GM08714 (cell line): ENCODE data around the gene CRYZL1.
A peak's percentile ranks its signal among the peaks of the same experiment; 100 is the strongest.
"Not testable (repeated sequence)": the region's sequence is repeated elsewhere in the genome, so short reads cannot be mapped to it uniquely, and the experiment has no call there.

Source experiments
- H3K4me3 ChIP-seq: fragments of 200-500 bp; sonication (Bioruptor generic); 2 replicates; pipeline ENCODE4 v1.5.1; 2014; ENCODE audit warnings: mild to moderate bottlenecking, low read length, inconsistent platforms
- ZNF274 ChIP-seq: IDR thresholded peaks from 2 replicates; pipeline ENCODE4 v1.6.1; 2012; ENCODE audit warnings: mild to moderate bottlenecking, low read depth, low read length

The CRYZL1 gene

GRCh38 chr21:33641352-33642026, at the start of gene CRYZL1:
Gene CRYZL1 (minus strand): TSS chr21:33641741. CDS start chr21:33631551, 10,190 bp downstream.
- H3K4me3 ChIP-seq: peak within 1 kb of the TSS; percentile 89
- TF ChIP-seq ZNF274: no peak

- no peak overlapping the region for H3K4me3 ChIP-seq
- no peak for TF ChIP-seq ZNF274
Measured at GRCh38 chr21:33690874-33691273, 49.3 kb upstream of the CRYZL1 start.

GRCh38 chr21:33688353-33688752, 46.8 kb upstream of the CRYZL1 start:
- no peak for TF ChIP-seq ZNF274
- H3K4me3 ChIP-seq: no peak overlapping the region

GRCh38 chr21:33687634-33688033, 46.1 kb upstream of the CRYZL1 start:
- TF ChIP-seq ZNF274: no peak
- H3K4me3 ChIP-seq: no peak overlapping the region

- no peak overlapping the region for H3K4me3 ChIP-seq
- no peak for TF ChIP-seq ZNF274
Measured at GRCh38 chr21:33686386-33686785, 44.8 kb upstream of the CRYZL1 start.

GRCh38 chr21:33685613-33686197, 44.2 kb upstream of the CRYZL1 start:
- TF ChIP-seq ZNF274: no peak
- H3K4me3 ChIP-seq: no peak overlapping the region

GRCh38 chr21:33684923-33685560, 43.5 kb upstream of the CRYZL1 start:
- H3K4me3 ChIP-seq: no peak overlapping the region

GRCh38 chr21:33684068-33684467, 42.5 kb upstream of the CRYZL1 start:
- no peak overlapping the region for H3K4me3 ChIP-seq
- no peak for TF ChIP-seq ZNF274

More at GRCh38 chr21:33684923-33685560, 43.5 kb upstream of the CRYZL1 start:
- TF ChIP-seq ZNF274: no peak

- TF ChIP-seq ZNF274: no peak
- no peak overlapping the region for H3K4me3 ChIP-seq
Measured at GRCh38 chr21:33682992-33683627, 41.6 kb upstream of the CRYZL1 start.

GRCh38 chr21:33680870-33681269, 39.3 kb upstream of the CRYZL1 start:
- H3K4me3 ChIP-seq: no peak overlapping the region
- no peak for TF ChIP-seq ZNF274

- TF ChIP-seq ZNF274: no peak
- no peak overlapping the region for H3K4me3 ChIP-seq
Measured at GRCh38 chr21:33677450-33677849, 35.9 kb upstream of the CRYZL1 start.

- not testable (repeated sequence) for H3K4me3 ChIP-seq
Measured at GRCh38 chr21:33676666-33677065, 35.1 kb upstream of the CRYZL1 start.

GRCh38 chr21:33674226-33674625, 32.7 kb upstream of the CRYZL1 start:
- TF ChIP-seq ZNF274: no peak

GRCh38 chr21:33673473-33673872, 31.9 kb upstream of the CRYZL1 start:
- H3K4me3 ChIP-seq: no peak overlapping the region
- no peak for TF ChIP-seq ZNF274

More at GRCh38 chr21:33674226-33674625, 32.7 kb upstream of the CRYZL1 start:
- H3K4me3 ChIP-seq: no peak overlapping the region
